HCT116 (cell line): ENCODE measurements around the gene LIN7B.

ENCODE experiments used
- CTCF ChIP-seq, 3 experiments: fragments of 200-600 bp in 1 of 3; sonication (generic) in 1 of 3; IDR thresholded peaks in 2 of 3; conservative IDR thresholded peaks in 1 of 3; 2 replicates each; pipeline ENCODE4 v1.5.1; 2012 to 2017; ENCODE audit warnings: low read depth in 2 of 3, low read length in 2 of 3, antibody characterized with exemption in 1 of 3, borderline replicate concordance in 1 of 3, control low read depth in 1 of 3, mild to moderate bottlenecking in 1 of 3, mixed read lengths in 1 of 3, mixed run types in 1 of 3, moderate library complexity in 1 of 3; ENCODE audit not compliant: insufficient read depth in 1 of 3
- ELF1 ChIP-seq: IDR thresholded peaks from 2 replicates; pipeline ENCODE4 v1.6.1; 2012; ENCODE audit warnings: low read depth, borderline replicate concordance
- EZH2 ChIP-seq: fragments of 200-600 bp; sonication (generic); IDR thresholded peaks from 2 replicates; pipeline ENCODE4 v1.6.1; 2017; ENCODE audit warnings: antibody characterized with exemption, mixed run types
- EZH2phosphoT487 ChIP-seq: fragments of 200-600 bp; IDR thresholded peaks from 2 replicates; pipeline ENCODE4 v1.6.1; 2018; ENCODE audit warnings: antibody characterized with exemption, borderline replicate concordance
- POLR2A ChIP-seq: IDR thresholded peaks from 2 replicates; pipeline ENCODE4 v1.7.0; 2011; ENCODE audit warnings: borderline replicate concordance; ENCODE audit not compliant: insufficient read depth, insufficient read length; ENCODE audit errors: extremely low read depth
- REST ChIP-seq: IDR thresholded peaks from 2 replicates; pipeline ENCODE4 v1.6.1; 2012; ENCODE audit warnings: low read depth
- SP1 ChIP-seq: IDR thresholded peaks from 2 replicates; pipeline ENCODE4 v1.6.1; 2012; ENCODE audit warnings: low read depth
- ZBTB33 ChIP-seq: IDR thresholded peaks from 2 replicates; pipeline ENCODE4 v1.6.1; 2011; ENCODE audit warnings: mild to moderate bottlenecking, low read length, moderate library complexity; ENCODE audit not compliant: insufficient replicate concordance; ENCODE audit errors: extremely low read depth

- TF ChIP-seq SP1, result no peak
- no peak for TF ChIP-seq REST
- TF ChIP-seq CTCF (IDR thresholded peaks at IDR 0.05 in 2 of 3, conservative IDR thresholded peaks at IDR 0.05 in 1 of 3; ENCODE audit: borderline replicate concordance in 1 of 3, insufficient read depth in 1 of 3, low read depth in 2 of 3, low read length in 2 of 3), result no peak
- no peak for TF ChIP-seq ELF1
- no peak for TF ChIP-seq EZH2
- TF ChIP-seq EZH2phosphoT487, result no peak
- TF ChIP-seq POLR2A, result no peak
- no peak for TF ChIP-seq ZBTB33
These were observed 6.1 kb downstream of the LIN7B start for GRCh38 chr19:49120325-49120683.
